ENCODE measurements around the gene CLEC2L.

- TF ChIP-seq SP1 (IDR thresholded peaks at IDR 0.05) (no peak), FOXM1 (IDR thresholded peaks at IDR 0.05; ENCODE audit: borderline replicate concordance) (no peak), PKNOX1 (IDR thresholded peaks at IDR 0.05) (no peak), ARNT (IDR thresholded peaks at IDR 0.05) (no peak), NFRKB (IDR thresholded peaks at IDR 0.05) (no peak), FOXA1 (IDR thresholded peaks at IDR 0.05) (no peak)
Observed at GRCh38 chr7:139534966-139535651, 11.6 kb downstream of the CLEC2L start.
